Common myeloid progenitor, CD34-positive (primary cell): Measurements from ENCODE around the gene CPT1A.

ENCODE experiments used
- CTCF ChIA-PET: fragments of 350-600 bp; sonication (Branson Sonifier 250); formaldehyde crosslinking; loops from one replicate; lab custom pipeline; 2021; ENCODE audit warnings: antibody characterized with exemption; lab: Charles Lee
- POLR2A ChIA-PET: fragments of 350-600 bp; sonication (Branson Sonifier 250); formaldehyde crosslinking; loops from one replicate; lab custom pipeline; 2021; ENCODE audit warnings: antibody characterized with exemption; lab: Charles Lee
- DNase-seq, 3 donors: peaks; one replicate each; pipeline versions ENCODE4 v3.0.0 to v3.0.0-alpha.2; 2013
- H3K27ac ChIP-seq, 2 experiments: 1 replicate in 1 of 2; 2 replicates in 1 of 2; pipeline ENCODE4 v1.7.0; 2013; ENCODE audit warnings: inconsistent platforms in 2 of 2, low read length in 2 of 2, mild to moderate bottlenecking in 2 of 2, low read depth in 1 of 2, moderate library complexity in 1 of 2; ENCODE audit not compliant: severe bottlenecking in 2 of 2, insufficient read depth in 1 of 2, poor library complexity in 1 of 2
- H3K27me3 ChIP-seq, 5 experiments: replicated peaks in 2 of 5; 1 replicate in 3 of 5; 2 replicates in 2 of 5; pipeline versions ENCODE4 v1.6.1 to v1.7.0; 2013; ENCODE audit warnings: low read length in 4 of 5, mild to moderate bottlenecking in 2 of 5, moderate library complexity in 2 of 5, inconsistent platforms in 1 of 5; ENCODE audit not compliant: insufficient read depth in 5 of 5, control insufficient read depth in 4 of 5
- H3K36me3 ChIP-seq, 4 experiments: 1 replicate in 2 of 4; 2 replicates in 2 of 4; pipeline versions ENCODE4 v1.6.1 to v1.7.0; 2013; ENCODE audit warnings: low read length in 3 of 4, control low read depth in 1 of 4, mild to moderate bottlenecking in 1 of 4; ENCODE audit not compliant: control insufficient read depth in 4 of 4, insufficient read depth in 4 of 4
- H3K4me1 ChIP-seq, 4 experiments: 1 replicate in 3 of 4; 2 replicates in 1 of 4; pipeline versions ENCODE4 v1.6.1 to v1.7.1; 2013; ENCODE audit warnings: low read length in 3 of 4, mild to moderate bottlenecking in 3 of 4, control low read depth in 1 of 4, inconsistent platforms in 1 of 4, moderate library complexity in 1 of 4; ENCODE audit not compliant: control insufficient read depth in 4 of 4, insufficient read depth in 4 of 4; ENCODE audit errors: control extremely low read depth in 1 of 4
- H3K4me3 ChIP-seq, 7 experiments: 1 replicate in 4 of 7; 2 replicates in 3 of 7; pipeline versions ENCODE4 v1.5.1 to v1.7.0; 2013; ENCODE audit warnings: mild to moderate bottlenecking in 7 of 7, low read length in 6 of 7, moderate library complexity in 6 of 7, inconsistent platforms in 2 of 7, low read depth in 2 of 7, control low read depth in 1 of 7; ENCODE audit not compliant: insufficient read depth in 4 of 7, control insufficient read depth in 1 of 7; ENCODE audit errors: extremely low read depth in 1 of 7
- H3K9me3 ChIP-seq, 5 experiments: 1 replicate in 4 of 5; 2 replicates in 1 of 5; pipeline versions ENCODE4 v1.6.1 to v1.7.1; 2013; ENCODE audit warnings: low read length in 4 of 5, mild to moderate bottlenecking in 2 of 5, inconsistent platforms in 1 of 5, low read depth in 1 of 5, moderate library complexity in 1 of 5; ENCODE audit not compliant: control insufficient read depth in 4 of 5, insufficient read depth in 2 of 5; ENCODE audit errors: control extremely low read depth in 1 of 5
- WGBS: methylation state at CpG from one replicate; pipeline ENCODE4 v1.1.5; 2013; ENCODE audit not compliant: insufficient coverage; 5-methylcytosine and 5-hydroxymethylcytosine counted together

Gene CPT1A

GRCh38 chr11:68766786-68767185 is 74.9 kb downstream of the CPT1A start:
- no peaks in the 10 kb centered on the region for H3K27me3 ChIP-seq
- H3K4me3 ChIP-seq: no peak overlapping the region
- CTCF ChIA-PET: no interaction called here
- POLR2A ChIA-PET: no interaction called here
- H3K27ac ChIP-seq: no peak overlapping the region
- WGBS: 96% methylated on average over 8 of the region's 8 CpGs
- H3K36me3 ChIP-seq: peaks cover 15 to 96% (median 73%) of the 10 kb centered on the region in 4 experiments
- H3K9me3 ChIP-seq: no peaks in the 10 kb centered on the region
- H3K4me1 ChIP-seq: no peaks in the 10 kb centered on the region
- DNase-seq: no peak

- peaks cover 9 to 92% (median 65%) of the 10 kb centered on the region in 4 experiments for H3K36me3 ChIP-seq
- ChIA-PET POLR2A (no interaction called here), CTCF (no interaction called here)
- H3K27me3 ChIP-seq: no peaks in the 10 kb centered on the region
- H3K9me3 ChIP-seq: no peaks in the 10 kb centered on the region
- H3K4me3 ChIP-seq: no peak overlapping the region
- H3K27ac ChIP-seq: no peak overlapping the region
- no peak for DNase-seq
- 98% methylated on average over 13 of the region's 16 CpGs for WGBS
- no peaks in the 10 kb centered on the region for H3K4me1 ChIP-seq
Observed at GRCh38 chr11:68764746-68765145, 77.0 kb downstream of the CPT1A start.

DNA sequence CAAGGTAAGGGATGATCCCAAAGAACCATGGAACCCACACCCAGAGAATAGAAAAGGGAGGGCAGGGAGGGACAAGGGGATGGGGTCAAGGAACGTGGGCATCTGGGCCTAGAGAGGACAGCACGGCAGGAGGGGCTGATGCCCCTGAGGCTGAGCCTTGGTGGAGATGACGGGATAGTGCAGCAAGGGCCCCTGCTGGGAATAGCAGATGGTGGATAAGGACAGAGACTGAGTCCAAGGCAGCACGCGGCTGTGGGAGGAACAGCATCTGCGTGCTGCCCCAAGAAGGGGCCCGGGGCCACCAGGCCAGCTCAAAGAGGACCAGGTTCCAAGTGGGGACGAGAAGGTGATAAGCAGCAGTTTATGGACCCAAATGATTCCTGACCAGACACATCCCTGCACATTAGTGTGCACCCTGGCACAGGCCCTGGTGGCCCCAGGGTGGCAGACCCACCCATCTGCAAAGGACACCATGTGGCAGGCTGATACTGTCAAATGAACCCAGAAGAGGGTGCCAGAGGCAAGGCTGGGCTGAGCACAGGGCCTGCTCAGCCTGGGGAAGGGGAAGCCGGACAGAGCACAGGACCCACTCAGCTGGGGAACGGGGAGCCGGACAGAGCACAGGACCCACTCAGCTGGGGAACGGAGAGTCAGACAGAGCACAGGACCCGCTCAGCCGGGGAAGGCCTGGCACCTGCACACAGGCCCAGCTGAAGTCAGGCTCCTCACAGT is 77.6 kb downstream of the CPT1A start:
- H3K9me3 ChIP-seq: no peaks in the 10 kb centered on the region
- CTCF ChIA-PET: no interaction called here

GRCh38 chr11:68763181-68763721 is 78.5 kb downstream of the CPT1A start:
- Histone ChIP-seq H3K4me3 (no peak overlapping the region), H3K4me1 (no peaks in the 10 kb centered on the region), H3K27ac (no peak overlapping the region), H3K9me3 (no peaks in the 10 kb centered on the region), H3K36me3 (peaks cover 7 to 91% (median 63%) of the 10 kb centered on the region in 4 experiments), H3K27me3 (no peaks in the 10 kb centered on the region)
- no peak for DNase-seq
- ChIA-PET CTCF (no interaction called here), POLR2A (no interaction called here)
- 85% methylated on average over 8 of the region's 10 CpGs for WGBS

More for the DNA sequence above, 77.6 kb downstream of the CPT1A start:
- Histone ChIP-seq H3K27ac (no peak overlapping the region), H3K27me3 (no peaks in the 10 kb centered on the region), H3K4me3 (no peak overlapping the region), H3K4me1 (no peaks in the 10 kb centered on the region), H3K36me3 (peaks cover 7 to 91% (median 66%) of the 10 kb centered on the region in 4 experiments)
- no peak for DNase-seq
- 94% methylated on average over 13 of the region's 14 CpGs for WGBS
- POLR2A ChIA-PET: no interaction called here

- Histone ChIP-seq H3K27ac (no peak overlapping the region), H3K27me3 (no peaks in the 10 kb centered on the region), H3K36me3 (peaks cover 11 to 94% (median 66%) of the 10 kb centered on the region in 4 experiments), H3K4me3 (no peak overlapping the region), H3K4me1 (no peaks in the 10 kb centered on the region), H3K9me3 (no peaks in the 10 kb centered on the region)
- no peak for DNase-seq
- ChIA-PET POLR2A (interaction anchor here (0.5 kb wide), 1 partner anchor 492 kb away, joined by 7 read pairs; no protein-coding TSS in a partner anchor), CTCF (no interaction called here)
- WGBS: 90% methylated on average over 15 of the region's 15 CpGs
Observed at GRCh38 chr11:68762481-68762880, 79.2 kb downstream of the CPT1A start.

- H3K4me3 ChIP-seq: no peak overlapping the region
- H3K27ac ChIP-seq: no peak overlapping the region
- no peaks in the 10 kb centered on the region for H3K4me1 ChIP-seq
- no peak for DNase-seq
- CTCF ChIA-PET: interaction anchor here (1.3 kb wide), 1 partner anchor 12 kb away, joined by 5 read pairs; no protein-coding TSS in a partner anchor
- POLR2A ChIA-PET: no interaction called here
- H3K36me3 ChIP-seq: peaks cover 12 to 94% (median 68%) of the 10 kb centered on the region in 4 experiments
- H3K9me3 ChIP-seq: no peaks in the 10 kb centered on the region
- no peaks in the 10 kb centered on the region for H3K27me3 ChIP-seq
- 93% methylated on average over 12 of the region's 12 CpGs for WGBS
Observed at GRCh38 chr11:68761801-68762200, 79.9 kb downstream of the CPT1A start.

DNA sequence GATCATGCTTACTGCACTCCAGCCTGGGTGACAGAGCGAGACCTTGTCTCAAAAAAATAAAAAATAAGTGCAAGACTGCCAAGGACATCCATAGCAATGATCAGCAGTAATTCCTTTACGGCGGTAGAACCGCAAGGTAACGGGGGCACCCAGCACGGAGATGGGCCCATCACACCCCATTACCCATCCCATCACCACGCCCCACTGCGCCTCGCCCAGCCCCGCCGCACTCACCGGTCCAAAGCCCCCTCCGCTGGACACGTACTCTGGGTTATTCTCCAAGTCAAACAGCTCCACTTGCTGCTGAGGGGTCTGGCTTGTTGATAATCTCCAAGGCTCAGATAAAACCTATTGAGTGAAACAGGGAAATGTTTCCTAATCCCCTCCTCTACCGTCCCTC is 81.7 kb downstream of the CPT1A start:
- ChIA-PET POLR2A (no interaction called here), CTCF (no interaction called here)
- Histone ChIP-seq H3K27me3 (no peaks in the 10 kb centered on the region), H3K4me1 (no peaks in the 10 kb centered on the region), H3K36me3 (peaks cover 12 to 90% (median 65%) of the 10 kb centered on the region in 4 experiments), H3K4me3 (no peak overlapping the region), H3K27ac (no peak overlapping the region), H3K9me3 (no peaks in the 10 kb centered on the region)
- 85% methylated on average over 8 of the region's 15 CpGs for WGBS
- DNase-seq: no peak
